SW480 (cell line): ENCODE data around the gene DGCR2.
"Not testable (repeated sequence)": the region's sequence is repeated elsewhere in the genome, so short reads cannot be mapped to it uniquely, and the experiment has no call there.

ENCODE experiments used
- DNase-seq: peaks from one replicate; pipeline ENCODE4 v3.0.0-alpha.2; 2016; ENCODE audit warnings: low spot score

DGCR2 gene

DNA sequence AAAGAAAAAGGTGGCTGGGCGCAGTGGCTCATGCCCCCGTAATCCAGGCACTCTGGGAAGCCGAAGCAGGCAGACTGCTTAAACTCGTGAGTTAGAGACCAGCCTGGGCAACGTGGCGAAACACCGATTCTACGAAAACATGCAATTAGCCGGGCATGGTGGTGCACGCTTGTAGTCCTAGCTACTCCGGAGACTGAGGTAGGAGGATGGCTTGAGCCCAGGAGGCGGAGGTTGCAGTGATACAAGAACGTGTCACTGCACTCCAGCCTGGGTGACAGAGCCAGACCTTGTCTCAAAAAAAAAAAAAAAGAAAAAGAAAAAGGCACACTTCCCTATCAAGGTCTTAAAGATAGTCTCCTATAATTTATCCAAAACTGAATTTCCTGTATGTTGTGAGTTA, 39.4 kb downstream of the DGCR2 start:
- no peak for DNase-seq

DNA sequence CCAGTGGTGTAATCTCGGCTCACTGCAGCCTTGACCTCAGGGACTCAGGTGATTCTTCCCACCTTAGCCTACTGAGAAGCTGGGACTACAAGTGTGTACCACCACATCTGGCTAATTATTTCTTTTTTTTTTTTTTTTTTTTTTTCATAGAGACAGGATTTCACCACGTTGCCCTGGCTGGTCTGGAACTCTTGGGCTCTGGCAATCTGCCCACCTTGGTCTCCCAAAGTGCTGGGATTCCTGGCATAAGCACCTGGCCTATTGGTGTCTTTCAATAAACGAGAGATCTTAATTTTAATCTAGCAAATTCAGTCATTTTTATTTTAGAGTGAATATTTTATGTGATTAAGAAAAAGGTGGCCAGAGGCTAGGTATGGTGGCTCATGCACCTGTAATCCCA, 40.1 kb downstream of the DGCR2 start:
- no peak for DNase-seq

DNA sequence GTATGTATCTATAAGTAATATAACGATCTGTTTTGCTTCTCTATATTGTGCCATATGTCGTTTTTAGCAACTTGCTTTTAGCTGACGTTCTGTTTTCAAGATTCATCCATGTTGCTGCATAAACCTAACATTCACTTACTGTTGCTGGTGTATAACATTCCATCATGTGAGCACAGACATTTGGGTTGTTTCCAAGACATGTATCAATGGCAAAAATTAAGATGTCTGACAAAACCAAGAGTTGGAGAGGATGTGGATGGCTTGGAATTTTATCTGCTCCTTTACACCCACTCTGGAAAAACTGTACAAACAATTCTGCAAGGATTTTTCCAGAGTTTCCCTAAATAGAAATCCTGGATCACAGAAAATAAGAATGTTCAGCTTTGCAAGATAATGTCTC, 40.9 kb downstream of the DGCR2 start:
- no peak for DNase-seq

DNA sequence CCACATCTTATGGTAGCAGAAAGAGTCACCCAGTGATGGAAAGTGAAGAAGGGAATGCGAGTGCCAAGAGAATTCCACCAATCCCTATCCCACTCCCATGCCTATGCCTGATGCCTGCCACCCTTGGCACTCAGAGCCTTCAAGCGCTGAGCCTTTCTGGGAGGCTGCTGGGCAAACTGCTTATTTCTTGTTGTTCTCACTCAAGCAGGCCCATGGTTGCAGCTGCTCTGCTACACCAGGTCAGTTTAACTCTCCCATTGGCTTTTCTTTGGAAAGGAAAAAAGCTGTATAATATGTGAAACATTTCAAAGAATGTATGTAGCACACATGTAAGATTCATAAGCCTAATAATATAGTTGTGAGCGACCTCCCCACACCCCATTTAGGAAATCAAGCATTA, 41.4 kb downstream of the DGCR2 start:
- DNase-seq = no peak

DNA sequence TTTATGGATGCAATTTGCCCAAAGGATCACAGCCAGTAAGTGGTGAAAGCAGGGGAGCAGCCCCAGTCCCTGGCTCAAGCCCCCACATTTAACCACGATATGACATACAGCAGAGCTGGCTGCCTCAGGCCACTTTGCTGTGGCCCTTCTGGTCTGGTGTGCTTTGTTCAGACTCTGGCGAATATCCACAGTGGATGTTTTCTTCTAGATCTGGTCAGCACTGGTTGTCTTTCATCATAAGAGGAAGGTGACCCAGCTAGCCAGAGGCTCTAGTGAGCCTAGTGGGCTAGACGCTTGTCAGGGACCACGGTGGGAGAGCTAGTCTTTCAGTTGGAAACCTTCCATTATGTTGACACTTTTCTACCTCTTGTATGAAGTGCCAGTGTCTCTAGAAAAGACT, 42.5 kb downstream of the DGCR2 start:
- DNase-seq = no peak

DNA sequence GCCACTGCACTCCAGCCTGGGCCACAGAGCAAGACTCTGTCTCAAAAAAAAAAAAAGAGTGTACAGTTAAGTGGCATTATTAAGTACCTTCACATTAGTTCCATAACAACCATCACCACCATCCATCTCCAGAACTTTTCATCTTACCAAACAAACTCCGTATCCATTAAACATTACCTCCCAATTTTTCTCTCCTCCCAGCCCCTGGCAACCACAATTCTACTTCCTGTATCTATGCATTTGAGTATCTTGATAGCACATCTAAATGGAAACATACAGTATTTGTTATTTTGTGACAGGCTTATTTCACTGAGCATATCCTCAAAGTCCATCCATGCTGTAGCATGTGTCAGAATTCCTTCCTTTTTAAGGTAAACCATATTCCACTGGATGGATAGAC, 46.8 kb downstream of the DGCR2 start:
- no peak for DNase-seq

DNA sequence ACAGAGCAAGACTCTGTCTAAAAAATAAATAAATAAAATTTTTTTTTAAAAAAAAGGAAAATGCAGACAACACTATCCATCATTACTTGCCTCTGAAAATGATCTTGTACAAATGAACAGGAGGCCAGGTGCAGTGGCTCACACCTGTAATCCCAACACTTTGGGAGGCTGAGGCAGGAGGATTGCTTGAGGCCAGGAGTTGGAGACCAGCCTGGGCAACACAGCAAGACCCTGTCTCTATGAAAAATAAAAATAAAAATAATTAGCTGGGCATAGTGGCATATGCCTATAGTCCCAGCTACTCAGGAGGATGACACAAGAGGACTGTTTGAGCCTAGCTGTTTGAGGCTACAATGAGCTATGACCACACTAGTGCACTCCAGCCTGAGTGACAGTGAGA, 49.4 kb downstream of the DGCR2 start:
- not testable (repeated sequence) for DNase-seq

DNA sequence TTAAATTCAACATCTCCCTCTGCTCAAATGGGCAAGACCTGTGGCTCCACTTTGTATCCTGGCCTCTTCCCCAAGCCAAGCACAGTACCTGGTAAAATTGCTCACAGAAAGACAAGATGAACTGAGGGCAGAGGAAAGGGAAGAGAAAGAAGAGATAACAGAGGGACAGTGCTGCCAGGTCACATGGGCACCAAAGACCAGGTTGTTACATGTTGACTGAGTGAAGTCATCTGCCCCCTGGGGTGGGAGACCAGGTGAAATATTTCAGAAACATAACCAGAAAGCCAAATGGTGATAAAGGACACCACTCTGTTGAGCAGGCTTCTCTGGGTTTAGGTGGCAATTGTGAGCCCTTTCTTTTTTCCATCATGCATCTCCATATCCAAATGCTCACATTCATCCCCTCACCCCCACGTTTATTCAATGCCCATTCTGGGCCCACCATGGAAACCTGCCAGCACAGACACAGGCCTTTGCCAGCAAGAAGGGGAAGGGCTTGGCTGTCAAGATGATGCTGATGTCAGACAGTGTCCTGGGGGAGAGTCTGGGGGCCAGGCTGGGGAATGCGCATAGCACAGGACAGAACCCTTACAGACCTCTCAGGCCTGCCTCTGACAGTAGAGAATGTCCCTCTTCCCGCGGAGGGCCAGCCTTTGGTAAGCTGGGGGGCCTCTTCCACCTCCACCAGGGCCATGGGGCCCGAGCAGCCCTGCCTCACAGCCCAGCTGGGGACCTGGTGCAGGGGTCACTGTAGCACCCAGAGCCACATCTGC, 51.6 kb downstream of the DGCR2 start:
- DNase-seq = no peak

DNA sequence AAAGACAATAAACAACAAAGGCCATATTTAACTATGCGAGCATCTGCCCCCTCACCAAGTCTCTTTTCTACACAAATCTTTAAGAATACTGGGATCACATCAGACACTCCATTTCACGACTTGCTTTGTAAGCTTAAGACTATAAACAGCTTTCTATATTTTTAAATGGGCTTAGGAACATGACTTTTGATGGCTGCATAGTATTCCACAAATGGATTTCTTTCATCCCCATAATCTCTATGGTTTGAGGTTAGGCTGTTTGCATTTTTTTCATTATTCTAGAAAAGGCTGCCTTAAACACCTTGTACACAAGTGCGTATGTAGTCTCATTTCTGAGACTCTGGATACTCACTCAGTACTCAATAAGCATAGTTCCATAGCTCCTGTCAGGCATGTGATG, 52.8 kb downstream of the DGCR2 start:
- DNase-seq = no peak

DNA sequence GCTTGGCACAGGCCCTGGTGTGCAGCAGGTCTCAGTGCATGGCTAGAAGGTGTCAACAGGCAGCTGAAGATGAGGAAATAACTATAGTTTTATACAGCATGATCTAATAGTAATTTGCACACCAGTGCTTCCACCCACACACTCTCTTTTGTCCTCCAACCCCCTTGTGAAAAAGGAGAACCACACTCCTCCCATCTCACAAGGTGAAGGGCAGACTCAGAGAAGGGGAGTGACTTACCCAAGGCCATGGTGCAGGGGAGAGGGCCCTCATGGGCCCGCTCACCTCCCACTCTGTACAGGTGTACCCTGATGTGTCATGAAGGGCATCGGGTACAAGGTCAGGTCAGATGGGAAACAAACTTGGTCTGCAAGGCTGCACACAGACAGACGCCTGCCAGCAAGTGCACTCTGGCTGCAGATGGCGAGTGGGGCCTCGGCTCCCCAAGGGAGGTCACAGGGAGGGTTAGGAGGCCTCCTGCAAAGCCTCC, 53.4 kb downstream of the DGCR2 start:
- no peak for DNase-seq

DNA sequence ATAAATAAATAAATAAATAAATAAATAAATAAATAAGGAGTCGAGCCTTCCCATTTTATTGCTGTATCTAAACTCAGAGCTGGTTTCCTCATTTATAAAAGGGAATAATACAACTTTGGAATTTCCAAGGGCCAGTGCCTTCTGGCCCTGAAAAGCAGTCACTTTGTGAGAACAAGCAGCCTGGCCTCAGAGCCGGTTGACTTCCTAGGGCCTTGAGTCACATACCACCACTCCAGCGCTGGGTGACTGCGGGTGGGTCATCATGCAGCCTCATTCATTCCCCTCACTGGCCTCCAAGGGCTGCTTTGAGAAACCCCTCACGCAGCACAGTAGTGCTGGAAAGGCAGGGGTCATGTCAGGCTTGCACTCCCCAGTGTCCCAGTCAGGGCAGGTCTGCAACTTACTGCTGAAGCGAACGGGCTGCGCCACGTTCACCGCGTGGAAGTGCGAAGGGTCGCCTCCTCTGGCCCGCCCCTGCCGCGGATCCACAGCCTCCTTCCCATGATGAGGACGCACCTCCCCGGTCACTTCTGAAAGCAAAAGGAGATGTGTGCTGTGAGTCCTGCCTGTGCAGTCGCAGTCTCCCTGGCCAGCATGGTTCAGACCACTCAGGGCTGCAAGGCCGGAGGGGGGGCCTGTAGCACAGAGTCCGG, 54.4 kb downstream of the DGCR2 start:
- no peak for DNase-seq

DNA sequence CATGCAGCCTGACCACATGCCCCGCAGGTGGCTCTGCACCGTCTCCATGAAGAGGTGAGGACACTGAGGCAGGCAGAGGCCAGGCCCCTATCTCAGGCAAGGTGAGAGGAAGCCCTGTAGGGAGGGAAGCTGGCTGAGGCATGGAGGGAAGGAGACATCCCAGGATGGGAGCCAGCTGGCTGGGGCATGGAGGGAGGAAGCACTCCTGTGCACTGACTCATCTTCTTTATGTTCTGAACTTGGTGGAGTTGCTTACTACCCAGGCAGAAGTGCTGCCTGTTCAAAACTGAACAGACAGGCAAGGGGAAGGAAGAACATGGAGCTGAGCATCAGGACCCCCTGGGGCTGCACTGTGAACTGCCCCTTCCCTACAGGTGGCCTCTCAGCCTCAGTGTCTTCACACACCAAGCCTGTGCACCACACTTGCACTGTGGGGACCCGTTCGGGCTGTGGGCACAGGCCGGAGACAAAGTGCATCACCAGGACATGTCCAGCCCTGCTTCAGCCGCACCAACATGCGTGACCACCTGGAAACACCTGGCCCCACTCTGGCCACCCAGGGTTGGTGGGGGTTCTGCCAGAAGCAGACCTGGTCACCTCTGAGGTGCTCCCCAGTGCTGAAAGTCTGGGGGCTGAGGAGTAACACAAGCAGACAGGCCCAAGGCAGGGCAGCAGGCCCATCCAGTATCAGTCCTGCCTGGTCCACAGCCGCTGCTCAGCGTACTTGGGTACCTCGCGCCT, 55.5 kb downstream of the DGCR2 start:
- DNase-seq = no peak

DNA sequence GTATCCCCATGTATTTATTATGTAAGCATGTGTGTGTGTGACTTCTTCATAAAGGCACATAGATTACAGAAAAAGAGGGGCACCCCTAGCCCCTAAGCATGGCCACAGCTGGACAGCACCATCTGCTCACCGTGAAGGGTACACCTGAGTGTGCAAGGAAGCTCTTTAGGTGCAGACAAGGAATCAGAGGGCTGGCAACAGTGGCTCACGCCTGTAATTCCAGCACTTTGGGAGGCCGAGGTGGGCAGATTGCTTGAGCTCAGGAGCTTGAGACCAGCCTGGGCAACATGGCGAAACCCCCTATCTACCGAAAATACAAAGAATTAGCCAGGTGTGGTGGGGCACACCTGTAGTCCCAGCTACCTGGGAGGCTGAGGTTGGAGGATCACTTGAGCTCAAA, 56.3 kb downstream of the DGCR2 start:
- no peak for DNase-seq

DNA sequence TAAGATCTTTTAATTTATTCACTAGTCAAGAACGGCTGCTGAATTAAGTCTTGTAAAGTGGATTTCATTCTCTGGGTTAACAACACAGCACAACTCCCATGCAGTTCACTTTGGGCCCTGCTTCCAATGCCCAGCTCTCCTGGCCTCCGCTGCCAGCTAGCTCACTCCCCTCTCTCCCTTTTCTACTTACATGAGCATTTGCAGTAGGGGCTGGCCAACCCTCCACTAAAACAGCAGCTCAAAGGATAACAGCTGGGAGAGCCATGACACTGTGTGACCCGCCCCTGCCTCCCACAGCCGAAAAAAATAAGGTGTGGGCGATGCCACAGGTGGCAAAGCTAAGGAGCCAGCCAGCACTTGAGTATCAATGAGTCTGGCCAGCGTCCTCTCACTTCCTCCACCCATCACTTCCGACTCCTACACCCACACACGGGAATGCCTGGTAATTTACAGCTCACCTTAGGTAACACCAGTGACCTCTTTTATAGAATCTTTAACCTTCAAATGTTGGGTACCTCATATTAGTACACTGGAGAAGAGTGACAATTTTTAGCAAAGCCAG, 56.8 kb downstream of the DGCR2 start:
- no peak for DNase-seq

DNA sequence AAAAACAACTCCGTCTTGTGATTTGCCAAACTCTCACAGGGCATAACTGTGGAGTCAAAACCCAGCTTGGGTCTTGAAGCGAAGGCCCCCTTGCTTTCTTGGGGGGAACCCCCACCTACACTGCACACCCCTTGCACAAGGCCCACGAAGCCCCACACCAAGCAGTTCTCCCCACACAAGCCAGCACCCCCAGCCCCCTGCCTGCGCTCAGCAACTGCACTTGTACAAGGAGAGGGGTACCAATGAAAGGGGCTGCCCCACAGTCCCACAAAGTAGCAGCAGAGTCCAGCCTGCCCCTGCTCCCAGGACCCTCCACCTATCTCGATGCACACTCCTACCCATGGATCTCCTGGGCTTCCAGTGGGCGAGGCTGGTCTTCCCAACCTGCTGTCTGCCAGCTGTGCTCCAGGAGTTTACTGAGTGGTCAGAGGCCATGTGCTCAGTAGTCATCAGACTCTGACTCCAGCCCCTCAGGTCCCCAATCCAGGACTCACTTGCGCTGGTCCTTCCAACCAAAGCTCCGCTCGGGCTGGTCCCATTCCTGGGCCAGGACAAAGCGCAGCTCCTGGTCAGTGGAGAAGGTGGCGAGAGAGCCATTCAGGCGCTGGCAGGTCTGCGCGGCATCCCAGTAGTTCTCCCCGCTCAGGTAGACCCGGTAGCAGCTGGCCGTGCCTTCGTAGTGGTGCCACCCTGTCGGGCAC, 57.7 kb downstream of the DGCR2 start:
- DNase-seq = no peak

DNA sequence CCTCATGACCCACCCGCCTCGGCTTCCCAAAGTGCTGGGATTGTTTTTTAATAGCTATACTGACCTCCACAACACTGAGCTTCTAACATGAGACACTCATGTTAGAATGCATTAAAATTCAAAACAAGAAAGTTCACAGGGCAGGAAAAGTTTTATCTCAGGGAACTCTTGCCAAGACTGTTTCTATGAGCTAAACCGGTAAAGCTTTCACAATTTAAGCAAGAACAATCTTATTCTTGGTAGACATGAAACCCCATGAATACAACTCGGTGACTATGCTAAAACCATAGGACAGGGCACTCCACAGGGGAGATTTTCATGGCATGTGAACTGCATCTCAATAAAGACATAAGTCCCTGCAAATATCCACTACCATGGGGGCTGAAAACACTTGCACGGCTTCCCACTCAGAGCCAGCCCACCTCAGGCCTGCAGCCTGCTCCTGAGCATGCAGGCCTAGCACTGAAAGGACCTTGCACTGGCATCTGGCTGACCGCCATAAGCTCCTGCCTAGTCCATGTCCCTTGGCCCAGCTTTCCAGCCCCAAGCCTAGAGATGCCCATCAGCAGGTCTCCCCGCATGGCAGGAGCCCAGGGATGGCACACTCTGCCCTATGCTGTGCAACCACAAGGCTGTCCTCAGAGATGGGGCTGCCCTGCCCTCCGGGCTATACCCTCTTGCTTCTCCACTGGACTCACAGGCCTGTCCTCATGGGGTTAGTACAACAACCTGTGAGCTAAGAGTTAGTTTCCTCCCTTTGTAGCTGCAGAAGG, 58.4 kb downstream of the DGCR2 start:
- DNase-seq = no peak

DNA sequence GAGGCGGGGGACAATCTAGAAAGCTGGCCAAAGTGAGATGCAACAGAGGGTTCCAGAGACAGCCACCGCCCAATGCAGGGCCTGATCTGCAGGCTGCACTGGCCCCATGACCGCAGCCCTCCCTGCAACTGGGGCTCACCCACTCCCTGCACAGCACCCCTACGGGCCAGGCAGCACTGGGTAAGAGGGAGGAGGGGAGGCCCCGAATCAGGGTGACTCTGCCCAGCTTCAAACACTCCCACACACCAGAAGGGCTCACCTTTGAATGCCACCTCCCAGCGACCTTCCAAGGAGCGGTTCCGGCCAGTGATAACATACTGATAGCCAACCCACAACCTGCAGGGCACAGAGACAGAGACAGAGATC, 59.3 kb downstream of the DGCR2 start:
- DNase-seq = no peak

DNA sequence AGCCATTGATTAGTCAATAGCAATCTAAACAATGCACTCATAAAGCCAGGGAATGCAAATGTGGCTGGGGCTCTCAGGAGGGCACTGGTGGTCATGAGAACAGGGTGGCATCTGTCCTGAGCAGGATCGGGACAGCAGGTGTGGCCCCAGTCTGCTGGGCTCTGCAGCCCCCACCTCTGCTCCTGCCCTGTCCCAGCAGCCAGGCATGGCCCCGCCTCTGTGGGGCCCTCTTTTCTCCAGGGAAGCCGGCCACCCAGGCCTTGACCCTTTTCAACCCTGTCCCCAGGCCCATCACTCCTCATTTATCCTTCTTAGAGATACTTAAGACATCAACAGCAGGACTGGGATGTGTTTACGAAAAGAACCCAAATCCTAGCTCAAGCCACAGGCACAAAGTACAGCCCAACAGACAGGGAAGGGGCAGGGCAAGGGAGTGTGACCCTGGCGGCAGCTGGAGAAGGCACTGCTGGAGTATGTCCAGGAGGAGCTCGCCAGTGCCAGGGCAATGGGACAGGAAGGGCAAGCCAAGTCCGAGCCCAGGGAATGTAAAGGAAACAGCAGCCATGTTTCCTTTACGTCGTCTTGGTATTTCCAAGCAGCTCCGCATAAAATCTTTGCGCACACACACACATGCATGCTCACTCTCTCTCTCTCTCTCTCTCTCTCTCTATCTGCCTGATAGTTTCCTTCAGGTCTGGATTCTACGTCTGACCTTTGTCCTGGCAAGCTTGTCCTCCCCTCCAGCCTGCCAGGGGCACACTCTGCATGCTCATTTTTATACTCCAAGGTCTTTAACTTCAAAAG, 59.9 kb downstream of the DGCR2 start:
- DNase-seq = no peak

DNA sequence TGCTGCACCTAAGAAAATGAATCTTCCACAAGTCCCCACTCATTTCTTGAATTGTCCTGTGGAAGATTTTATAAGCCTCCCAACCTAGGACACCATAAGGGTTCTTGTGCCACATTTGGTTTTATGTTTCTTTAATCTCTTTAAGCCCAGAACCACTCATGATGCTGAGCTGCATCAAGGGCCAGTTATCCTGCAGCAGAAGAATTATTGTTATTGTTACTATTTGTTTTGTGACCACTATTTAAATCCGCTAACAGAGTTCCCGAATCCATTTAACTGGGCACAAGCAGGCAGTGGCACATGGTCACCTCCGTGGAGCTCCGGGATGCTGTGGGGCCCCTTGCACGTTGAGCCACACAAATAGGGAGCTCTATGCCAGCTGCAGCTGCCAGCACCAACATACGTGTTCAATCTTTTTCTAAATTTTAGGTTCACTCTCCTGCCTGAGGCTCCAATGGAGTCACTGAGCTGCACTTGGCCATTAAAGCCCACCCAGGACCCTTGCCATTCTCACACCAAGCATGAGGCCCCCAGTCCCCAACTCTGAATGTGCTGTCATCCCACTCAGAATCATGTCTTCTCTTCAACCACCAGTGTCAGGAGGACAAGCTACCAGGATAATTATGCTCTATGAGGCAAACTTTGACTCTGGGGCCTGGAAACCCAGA, 60.6 kb downstream of the DGCR2 start:
- DNase-seq = no peak
